NOMO-1 (cell line): ENCODE data around the gene TRIM51.
"Not testable (repeated sequence)": the region's sequence is repeated elsewhere in the genome, so short reads cannot be mapped to it uniquely, and the experiment has no call there.

Source experiments
- DNase-seq, 2 experiments: peaks; one replicate each; lab custom pipeline; 2025; ENCODE audit not compliant: unreplicated experiment in 2 of 2; lab: John Stamatoyannopoulos, UW

Gene TRIM51

GRCh38 chr11:55882997-55883396, at the start of gene TRIM51:
TSS of gene TRIM51 (plus strand) at chr11:55883297. CDS start at chr11:55885429, 2,132 bp downstream.
- DNase-seq, result not testable (repeated sequence)

GRCh38 chr11:55838452-55838851, 44.6 kb upstream of the TRIM51 start, which contains the start of gene OR5D16:
TSS of gene OR5D16 (plus strand) at chr11:55838752. CDS start at chr11:55838752, 0 bp downstream.
- no peak for DNase-seq

- no peak for DNase-seq
Observed at GRCh38 chr11:55847453-55847852, 35.6 kb upstream of the TRIM51 start.

GRCh38 chr11:55849037-55849436, 34.1 kb upstream of the TRIM51 start:
- no peak for DNase-seq

- no peak for DNase-seq
Observed at GRCh38 chr11:55852141-55852540, 31.0 kb upstream of the TRIM51 start.

GRCh38 chr11:55854704-55855103, 28.4 kb upstream of the TRIM51 start:
- DNase-seq, result no peak

GRCh38 chr11:55867354-55867753, 15.7 kb upstream of the TRIM51 start:
- not testable (repeated sequence) for DNase-seq

GRCh38 chr11:55872731-55873130, 10.4 kb upstream of the TRIM51 start:
- not testable (repeated sequence) for DNase-seq

GRCh38 chr11:55873146-55873545, 10.0 kb upstream of the TRIM51 start:
- DNase-seq, result not testable (repeated sequence)

- DNase-seq, result not testable (repeated sequence)
Observed at GRCh38 chr11:55884995-55885394, 1.9 kb downstream of the TRIM51 start.

GRCh38 chr11:55885481-55885880, 2.4 kb downstream of the TRIM51 start:
- not testable (repeated sequence) for DNase-seq

- DNase-seq, result no peak
Observed at GRCh38 chr11:55895216-55895615, 12.1 kb downstream of the TRIM51 start.

- DNase-seq, result no peak
Observed at GRCh38 chr11:55902308-55902707, 19.2 kb downstream of the TRIM51 start.

- DNase-seq, result no peak
Observed at GRCh38 chr11:55914482-55914881, 31.4 kb downstream of the TRIM51 start, which contains the start of gene OR5W2. TSS of gene OR5W2 (minus strand) at chr11:55914582. CDS start at chr11:55914582, 0 bp downstream.

- DNase-seq, result no peak
Observed at GRCh38 chr11:55920537-55920936, 37.4 kb downstream of the TRIM51 start.

- DNase-seq, result no peak
Observed at GRCh38 chr11:55936300-55936699, 53.2 kb downstream of the TRIM51 start, which contains the start of gene OR5I1. TSS of gene OR5I1 (minus strand) at chr11:55936400. CDS start at chr11:55936400, 0 bp downstream.
